Astrocyte of the cerebellum (primary cell): ENCODE measurements around the gene CCDC158.

Experiments
- DNase-seq: peaks from one replicate; pipeline ENCODE4 v3.0.0-alpha.2; 2011; ENCODE audit warnings: low read depth
- H3K4me3 ChIP-seq: 2 replicates; pipeline ENCODE4 v1.5.1; 2011; ENCODE audit warnings: mild to moderate bottlenecking, low read depth, low read length, moderate library complexity
- in situ Hi-C: cut with HindIII; loops from 2 replicates; pipeline ENCODE4 v1.10.0; 2017; ENCODE audit warnings: low sequenced_read_pairs
- TF ChIP-seq, protein P1 (sequence below): IDR thresholded peaks from 2 replicates; pipeline ENCODE4 v1.5.1; 2012; ENCODE audit warnings: low read length, low read depth, moderate library complexity, mild to moderate bottlenecking; ENCODE audit errors: missing control alignments

CCDC158 gene

DNA sequence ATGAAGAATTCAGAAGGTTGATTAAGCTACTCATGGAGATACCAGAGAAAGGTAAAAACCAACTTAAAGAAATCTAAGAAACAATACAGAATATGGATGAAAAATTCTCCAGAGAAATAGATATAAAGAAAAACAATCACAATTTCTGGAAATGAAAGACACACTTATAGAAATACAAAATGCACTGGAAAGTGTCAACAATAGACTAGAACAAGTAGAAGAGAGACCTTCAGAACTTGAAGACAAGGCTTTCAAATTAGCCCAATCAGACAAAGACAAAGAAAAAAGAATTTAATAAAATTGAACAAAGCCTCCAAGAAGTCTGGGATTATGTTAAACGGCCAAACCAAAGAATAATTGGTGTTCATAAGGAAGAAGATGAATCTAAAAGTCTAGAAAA, 104.8 kb downstream of the CCDC158 start:
- TF ChIP-seq, protein P1, sequence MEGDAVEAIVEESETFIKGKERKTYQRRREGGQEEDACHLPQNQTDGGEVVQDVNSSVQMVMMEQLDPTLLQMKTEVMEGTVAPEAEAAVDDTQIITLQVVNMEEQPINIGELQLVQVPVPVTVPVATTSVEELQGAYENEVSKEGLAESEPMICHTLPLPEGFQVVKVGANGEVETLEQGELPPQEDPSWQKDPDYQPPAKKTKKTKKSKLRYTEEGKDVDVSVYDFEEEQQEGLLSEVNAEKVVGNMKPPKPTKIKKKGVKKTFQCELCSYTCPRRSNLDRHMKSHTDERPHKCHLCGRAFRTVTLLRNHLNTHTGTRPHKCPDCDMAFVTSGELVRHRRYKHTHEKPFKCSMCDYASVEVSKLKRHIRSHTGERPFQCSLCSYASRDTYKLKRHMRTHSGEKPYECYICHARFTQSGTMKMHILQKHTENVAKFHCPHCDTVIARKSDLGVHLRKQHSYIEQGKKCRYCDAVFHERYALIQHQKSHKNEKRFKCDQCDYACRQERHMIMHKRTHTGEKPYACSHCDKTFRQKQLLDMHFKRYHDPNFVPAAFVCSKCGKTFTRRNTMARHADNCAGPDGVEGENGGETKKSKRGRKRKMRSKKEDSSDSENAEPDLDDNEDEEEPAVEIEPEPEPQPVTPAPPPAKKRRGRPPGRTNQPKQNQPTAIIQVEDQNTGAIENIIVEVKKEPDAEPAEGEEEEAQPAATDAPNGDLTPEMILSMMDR: no peak
- no peak for DNase-seq
- in situ Hi-C loops: no loop called here
- H3K4me3 ChIP-seq: no peak overlapping the region

DNA sequence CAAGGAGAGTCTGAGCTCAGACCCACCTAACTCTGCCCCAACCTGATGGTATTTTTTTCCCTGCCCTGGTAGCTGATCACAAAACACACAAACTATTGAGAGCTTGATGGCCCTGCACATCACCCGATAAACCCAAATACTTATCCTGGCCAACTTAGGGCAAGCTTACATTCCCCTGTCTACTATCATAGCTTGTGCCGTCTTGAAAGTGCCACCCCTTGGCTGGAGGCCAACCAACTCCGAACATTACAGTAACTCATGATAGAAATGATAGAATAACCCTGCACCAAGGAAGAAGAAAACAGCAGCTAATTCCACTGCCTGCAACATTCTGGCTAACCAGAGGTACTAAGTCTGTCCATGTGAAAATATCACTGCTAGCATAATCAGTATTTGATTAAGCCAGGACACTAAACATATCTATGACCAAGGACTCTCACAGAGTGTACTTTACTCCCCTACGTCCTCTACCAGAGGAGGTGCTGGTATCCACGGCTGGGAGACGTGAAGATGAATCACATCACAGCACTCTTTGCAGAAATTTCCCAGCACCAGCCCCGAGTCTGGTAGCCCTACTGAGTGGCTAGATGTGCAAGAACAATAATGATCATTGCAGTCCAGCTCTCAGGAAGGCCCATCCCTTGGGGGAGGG, 105.5 kb downstream of the CCDC158 start:
- TF ChIP-seq, protein P1: no peak
- in situ Hi-C loops: no loop called here
- no peak for DNase-seq

DNA sequence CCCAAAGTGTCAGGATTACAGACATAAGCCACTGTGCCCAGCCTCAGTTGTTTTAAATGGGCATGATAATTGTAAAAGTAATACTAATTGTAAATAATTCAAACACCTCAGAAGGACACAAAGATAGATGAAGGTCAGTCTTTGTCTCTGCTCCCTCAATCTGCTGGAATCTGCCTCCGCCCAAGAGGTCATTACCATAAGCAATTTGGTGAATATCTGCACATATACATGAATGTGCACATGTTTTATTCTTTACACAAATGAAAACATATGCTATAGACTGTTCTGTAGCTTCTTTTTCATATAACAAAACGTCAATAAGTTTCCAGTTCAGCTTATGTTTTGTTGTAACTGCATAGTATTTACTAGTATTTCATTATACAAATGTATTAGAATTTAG, 107.4 kb downstream of the CCDC158 start:
- no peak overlapping the region for H3K4me3 ChIP-seq
- in situ Hi-C loops: no loop called here
- DNase-seq: no peak
- TF ChIP-seq, protein P1: no peak

More for the DNA sequence above, 105.5 kb downstream of the CCDC158 start:
- no peak overlapping the region for H3K4me3 ChIP-seq

DNA sequence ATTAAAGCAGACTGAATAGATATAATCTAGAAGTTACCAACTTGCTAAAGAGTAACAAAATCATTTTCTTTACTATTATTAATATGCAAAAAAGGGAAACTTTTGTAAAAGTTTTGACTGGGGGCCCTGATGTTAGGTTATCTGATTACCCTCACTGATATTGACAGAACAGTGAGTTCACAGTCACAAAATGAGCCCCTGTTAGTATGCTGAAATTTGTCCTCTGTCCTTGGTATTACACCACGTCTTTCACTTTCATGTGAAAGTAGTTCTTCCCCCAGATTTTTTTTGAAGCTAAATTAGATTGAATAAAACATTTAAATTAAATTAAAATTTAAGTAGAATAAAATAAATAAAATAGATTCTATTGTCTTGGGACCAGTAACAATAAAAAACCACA, 108.5 kb downstream of the CCDC158 start:
- TF ChIP-seq, protein P1: no peak
- DNase-seq: no peak
- no peak overlapping the region for H3K4me3 ChIP-seq
- in situ Hi-C loops: no loop called here

DNA sequence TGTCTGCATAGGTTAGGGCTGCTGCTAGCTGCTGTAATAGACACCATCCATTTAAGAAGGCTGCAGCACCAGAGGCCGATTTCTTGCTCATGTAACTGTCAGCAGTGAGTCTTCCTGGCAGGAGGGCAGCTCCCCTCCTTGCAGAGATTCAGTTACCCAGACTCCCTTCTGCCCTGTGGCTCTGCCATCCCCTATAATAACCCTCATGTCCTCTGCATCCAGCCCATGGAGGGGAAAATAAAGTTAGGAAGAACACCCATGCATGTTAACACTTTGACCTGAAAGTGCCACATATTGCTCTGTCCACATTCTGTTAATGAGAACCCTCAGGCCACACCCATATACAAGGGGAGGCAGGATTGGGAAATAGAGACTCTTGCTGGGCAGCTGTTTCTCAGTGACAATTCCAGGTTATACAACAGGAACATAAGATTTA, 109.0 kb downstream of the CCDC158 start:
- in situ Hi-C loops: no loop called here
- DNase-seq: no peak
- H3K4me3 ChIP-seq: no peak overlapping the region
- TF ChIP-seq, protein P1: no peak

DNA sequence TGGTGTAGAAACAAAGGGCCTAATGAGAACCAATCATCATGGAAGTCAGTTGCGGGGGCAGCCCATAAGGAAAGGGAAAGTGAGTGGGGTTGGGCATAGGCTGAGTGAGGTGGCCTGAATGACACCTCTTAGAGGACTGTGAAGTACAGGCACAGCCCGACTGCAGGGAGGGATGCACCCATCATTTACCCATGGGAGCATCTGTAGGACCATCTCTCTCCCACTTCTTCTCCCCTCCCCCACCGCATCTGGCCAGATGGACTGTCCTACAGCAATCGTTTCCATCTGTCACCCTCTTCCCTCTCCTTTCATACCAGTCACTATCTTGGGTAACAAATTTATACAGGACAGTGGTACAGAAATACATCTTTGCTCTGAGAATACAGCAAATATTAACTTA, 110.3 kb downstream of the CCDC158 start:
- no peak for DNase-seq
- no peak overlapping the region for H3K4me3 ChIP-seq
- in situ Hi-C loops: no loop called here
- TF ChIP-seq, protein P1: no peak
